Measurements from ENCODE around the gene CERS4. TPM values are rescaled to one million over a fixed set of nuclear protein-coding genes. Genes with fewer than 3 reads are reported as not detected.

Gene CERS4
- total RNA-seq, 1 donor from 2014 or later = 17.7 TPM

DNA sequence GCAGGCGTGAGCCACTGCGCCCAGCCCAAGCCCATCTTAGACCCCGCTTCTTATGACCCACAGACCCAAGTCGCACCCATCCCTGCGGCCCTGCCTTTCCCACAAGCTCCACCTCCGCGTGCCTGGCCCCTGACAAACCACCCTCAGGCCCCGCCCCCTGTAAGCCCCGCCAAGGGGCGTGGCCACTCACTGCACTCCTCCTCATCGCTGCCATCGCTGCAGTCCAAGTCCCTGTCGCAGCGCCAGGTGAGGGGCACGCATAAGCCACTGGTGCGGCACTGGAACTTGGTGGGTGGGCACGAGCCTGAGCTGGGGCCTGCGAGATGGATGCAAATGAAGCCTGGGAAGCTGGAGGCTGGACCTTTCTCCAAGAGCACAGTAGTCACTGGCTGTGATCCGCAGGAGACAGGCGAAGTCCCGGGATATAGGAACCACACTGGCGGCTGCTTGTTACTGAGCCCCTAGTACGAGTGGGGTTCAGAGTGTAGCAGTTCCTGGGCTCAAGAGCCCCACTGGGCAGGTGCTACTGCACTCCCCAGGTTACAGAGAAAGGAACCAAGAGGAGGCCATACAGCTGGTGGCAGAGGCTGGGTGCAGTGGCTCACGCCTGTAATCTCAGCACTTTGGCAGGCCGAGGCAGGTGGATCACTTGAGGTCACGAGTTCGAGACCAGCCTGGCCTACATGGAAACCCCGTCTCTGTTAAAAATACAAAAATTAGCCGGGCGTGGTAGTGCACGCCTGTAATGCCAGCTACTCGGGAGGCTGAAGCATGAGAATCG, 95.9 kb downstream of the CERS4 start:
- no peaks in the 10 kb centered on the region for H3K9me3 ChIP-seq (ENCODE audit: control insufficient read depth in 3 of 3, low read length in 3 of 3)
- no peak overlapping the region for H3K4me3 ChIP-seq (ENCODE audit: low read length in 3 of 3)
- no peaks in the 10 kb centered on the region for H3K27me3 ChIP-seq (ENCODE audit: control insufficient read depth in 3 of 3, insufficient read depth in 3 of 3, low read length in 3 of 3)
- peaks cover 19 to 29% (median 27%) of the 10 kb centered on the region in 3 donors for H3K4me1 ChIP-seq (ENCODE audit: control insufficient read depth in 3 of 3, insufficient read depth in 3 of 3, low read length in 3 of 3)
- H3K9ac ChIP-seq (ENCODE audit: low read depth in 1 of 3, low read length in 3 of 3) = no peak overlapping the region
- no peak overlapping the region for H3K27ac ChIP-seq (ENCODE audit: low read depth, low read length)
- peaks cover 11 to 15% (median 14%) of the 10 kb centered on the region in 3 donors for H3K36me3 ChIP-seq (ENCODE audit: control insufficient read depth in 3 of 3, insufficient read depth in 3 of 3, low read length in 3 of 3)

DNA sequence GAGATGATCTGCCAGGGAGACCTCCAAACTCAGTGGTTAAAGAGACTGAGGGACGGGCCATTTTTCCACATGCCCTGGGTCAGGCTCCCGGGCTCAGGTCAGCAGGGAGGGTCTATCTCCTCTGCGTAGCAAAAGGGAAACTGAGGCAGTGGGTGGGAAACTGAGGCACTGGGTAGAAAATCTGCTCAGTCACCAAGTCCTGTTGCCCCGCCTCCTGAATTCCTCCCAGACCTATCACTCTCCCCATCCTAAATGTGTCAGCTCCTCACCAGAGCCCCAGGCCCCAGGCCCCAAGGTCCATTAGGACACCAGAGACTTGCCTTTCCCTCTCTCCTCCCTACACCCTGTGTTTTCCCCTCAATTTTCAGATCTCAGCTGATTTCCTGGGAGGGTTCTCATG, 96.6 kb downstream of the CERS4 start:
- no peaks in the 10 kb centered on the region for H3K9me3 ChIP-seq (ENCODE audit: control insufficient read depth in 3 of 3, low read length in 3 of 3)
- peaks cover 19 to 29% (median 27%) of the 10 kb centered on the region in 3 donors for H3K4me1 ChIP-seq (ENCODE audit: control insufficient read depth in 3 of 3, insufficient read depth in 3 of 3, low read length in 3 of 3)
- H3K4me3 ChIP-seq (ENCODE audit: low read length in 3 of 3) = no peak overlapping the region
- no peaks in the 10 kb centered on the region for H3K27me3 ChIP-seq (ENCODE audit: control insufficient read depth in 3 of 3, insufficient read depth in 3 of 3, low read length in 3 of 3)
- no peak overlapping the region for H3K27ac ChIP-seq (ENCODE audit: low read depth, low read length)
- H3K9ac ChIP-seq (ENCODE audit: low read depth in 1 of 3, low read length in 3 of 3) = no peak overlapping the region
- peaks cover 15 to 20% (median 16%) of the 10 kb centered on the region in 3 donors for H3K36me3 ChIP-seq (ENCODE audit: control insufficient read depth in 3 of 3, insufficient read depth in 3 of 3, low read length in 3 of 3)

DNA sequence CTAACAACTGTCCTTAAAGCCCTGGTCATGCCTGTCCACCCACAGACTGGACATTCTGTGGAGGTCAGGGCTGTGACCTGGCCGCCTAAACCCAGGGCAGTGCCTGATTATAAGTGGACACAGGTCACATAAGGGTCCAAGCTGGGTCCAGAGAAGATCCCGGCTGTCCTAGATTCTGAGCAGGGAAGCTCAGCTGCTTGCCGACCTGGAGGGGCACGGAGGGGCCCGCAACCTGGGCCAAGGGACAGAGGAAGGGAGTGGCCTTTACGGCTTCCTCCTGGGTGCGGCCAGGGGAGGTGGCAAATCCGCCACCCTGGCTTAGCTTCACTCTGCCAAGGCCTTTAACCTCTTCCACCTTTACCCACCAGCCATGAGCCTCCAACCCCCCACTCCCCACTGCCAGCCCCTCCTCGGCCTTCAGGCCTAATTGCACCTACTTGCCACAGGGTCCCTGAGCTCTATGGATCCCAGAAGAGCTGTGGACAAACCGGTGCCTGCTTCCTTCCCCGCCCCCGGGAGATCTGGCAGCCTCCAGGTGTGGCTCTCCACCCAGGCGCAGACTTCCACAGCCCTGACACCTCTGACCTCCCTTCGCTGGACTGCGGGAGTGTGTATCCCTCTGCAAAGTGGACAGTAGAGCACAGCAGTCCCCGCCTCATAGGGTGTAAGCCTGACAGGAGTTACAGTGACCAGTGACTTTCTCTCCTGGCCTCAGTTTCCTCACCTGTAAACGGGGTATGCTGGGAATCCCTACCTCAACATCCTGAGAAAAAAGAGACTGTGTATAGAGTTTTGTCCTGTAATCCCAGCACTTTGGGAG, 97.3 kb downstream of the CERS4 start:
- H3K27me3 ChIP-seq (ENCODE audit: control insufficient read depth in 3 of 3, insufficient read depth in 3 of 3, low read length in 3 of 3) = no peaks in the 10 kb centered on the region
- H3K36me3 ChIP-seq (ENCODE audit: control insufficient read depth in 3 of 3, insufficient read depth in 3 of 3, low read length in 3 of 3) = peaks cover 19 to 25% (median 20%) of the 10 kb centered on the region in 3 donors
- peak overlapping the region in 1 of 3 donors; percentile 35 for H3K4me3 ChIP-seq (ENCODE audit: low read length in 3 of 3)
- H3K4me1 ChIP-seq (ENCODE audit: control insufficient read depth in 3 of 3, insufficient read depth in 3 of 3, low read length in 3 of 3) = peaks cover 20 to 30% (median 27%) of the 10 kb centered on the region in 3 donors
- H3K9ac ChIP-seq (ENCODE audit: low read depth in 1 of 3, low read length in 3 of 3) = peak overlapping the region in 1 of 3 donors; percentile 33
- no peaks in the 10 kb centered on the region for H3K9me3 ChIP-seq (ENCODE audit: control insufficient read depth in 3 of 3, low read length in 3 of 3)
- H3K27ac ChIP-seq (ENCODE audit: low read depth, low read length) = no peak overlapping the region

- Histone ChIP-seq H3K4me1 (ENCODE audit: control insufficient read depth in 3 of 3, insufficient read depth in 3 of 3, low read length in 3 of 3) (peaks cover 23 to 39% (median 29%) of the 10 kb centered on the region in 3 donors), H3K27me3 (ENCODE audit: control insufficient read depth in 3 of 3, insufficient read depth in 3 of 3, low read length in 3 of 3) (no peaks in the 10 kb centered on the region), H3K9me3 (ENCODE audit: control insufficient read depth in 3 of 3, low read length in 3 of 3) (no peaks in the 10 kb centered on the region), H3K4me3 (ENCODE audit: low read length in 3 of 3) (peak overlapping the region; percentile 86 to 96 (median 92)), H3K9ac (ENCODE audit: low read depth in 1 of 3, low read length in 3 of 3) (peak overlapping the region; percentile 48 to 86 (median 63)), H3K36me3 (ENCODE audit: control insufficient read depth in 3 of 3, insufficient read depth in 3 of 3, low read length in 3 of 3) (peaks cover 19 to 26% (median 25%) of the 10 kb centered on the region in 3 donors), H3K27ac (ENCODE audit: low read depth, low read length) (peak overlapping the region; percentile 32)
Measured at GRCh38 chr19:8307400-8307964, 98.3 kb downstream of the CERS4 start.

- peaks cover 20 to 32% (median 25%) of the 10 kb centered on the region in 3 donors for H3K36me3 ChIP-seq (ENCODE audit: control insufficient read depth in 3 of 3, insufficient read depth in 3 of 3, low read length in 3 of 3)
- peak within 1 kb of the TSS; percentile 32 for H3K27ac ChIP-seq (ENCODE audit: low read depth, low read length)
- H3K9me3 ChIP-seq (ENCODE audit: control insufficient read depth in 3 of 3, low read length in 3 of 3) = no peaks in the 10 kb centered on the region
- no peaks in the 10 kb centered on the region for H3K27me3 ChIP-seq (ENCODE audit: control insufficient read depth in 3 of 3, insufficient read depth in 3 of 3, low read length in 3 of 3)
- H3K9ac ChIP-seq (ENCODE audit: low read depth in 1 of 3, low read length in 3 of 3) = peak within 1 kb of the TSS; percentile 48 to 86 (median 63)
- peaks cover 20 to 39% (median 29%) of the 10 kb centered on the region in 3 donors for H3K4me1 ChIP-seq (ENCODE audit: control insufficient read depth in 3 of 3, insufficient read depth in 3 of 3, low read length in 3 of 3)
- peak within 1 kb of the TSS; percentile 86 to 96 (median 92) for H3K4me3 ChIP-seq (ENCODE audit: low read length in 3 of 3)
Measured at GRCh38 chr19:8307965-8308866, 99.0 kb downstream of the CERS4 start, which contains the start of gene CD320. TSS of gene CD320 (minus strand) at chr19:8308358. CDS start at chr19:8308290, 68 bp downstream.

DNA sequence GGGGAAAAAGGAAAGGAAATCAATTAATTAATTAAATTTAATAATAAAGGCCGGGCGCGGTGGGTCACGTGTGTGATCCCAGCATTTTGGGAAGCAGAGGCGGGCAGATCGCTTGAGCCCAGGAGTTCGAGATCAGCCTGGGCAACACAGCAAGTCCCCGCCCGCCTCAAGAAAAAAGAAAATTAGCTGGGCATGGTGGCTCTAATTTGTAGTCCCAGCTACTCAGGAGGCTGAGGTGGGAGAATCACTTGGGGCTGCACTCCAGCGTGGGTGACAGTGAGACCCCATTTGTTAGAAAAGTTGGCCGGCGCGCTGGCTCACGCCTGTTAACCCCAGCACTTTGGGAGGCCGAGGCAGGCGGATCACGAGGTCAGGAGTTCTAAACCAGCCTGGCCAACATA, 99.7 kb downstream of the CERS4 start:
- Histone ChIP-seq H3K9me3 (ENCODE audit: control insufficient read depth in 3 of 3, low read length in 3 of 3) (no peaks in the 10 kb centered on the region), H3K9ac (ENCODE audit: low read depth in 1 of 3, low read length in 3 of 3) (peak overlapping the region in 2 of 3 donors; percentile 47 to 63), H3K4me1 (ENCODE audit: control insufficient read depth in 3 of 3, insufficient read depth in 3 of 3, low read length in 3 of 3) (peaks cover 20 to 39% (median 29%) of the 10 kb centered on the region in 3 donors), H3K27me3 (ENCODE audit: control insufficient read depth in 3 of 3, insufficient read depth in 3 of 3, low read length in 3 of 3) (no peaks in the 10 kb centered on the region), H3K4me3 (ENCODE audit: low read length in 3 of 3) (peak overlapping the region; percentile 86 to 96 (median 92)), H3K27ac (ENCODE audit: low read depth, low read length) (no peak overlapping the region), H3K36me3 (ENCODE audit: control insufficient read depth in 3 of 3, insufficient read depth in 3 of 3, low read length in 3 of 3) (peaks cover 21 to 36% (median 23%) of the 10 kb centered on the region in 3 donors)

GRCh38 chr19:8310342-8311055, 101.3 kb downstream of the CERS4 start:
- peaks cover 20 to 39% (median 29%) of the 10 kb centered on the region in 3 donors for H3K4me1 ChIP-seq (ENCODE audit: control insufficient read depth in 3 of 3, insufficient read depth in 3 of 3, low read length in 3 of 3)

DNA sequence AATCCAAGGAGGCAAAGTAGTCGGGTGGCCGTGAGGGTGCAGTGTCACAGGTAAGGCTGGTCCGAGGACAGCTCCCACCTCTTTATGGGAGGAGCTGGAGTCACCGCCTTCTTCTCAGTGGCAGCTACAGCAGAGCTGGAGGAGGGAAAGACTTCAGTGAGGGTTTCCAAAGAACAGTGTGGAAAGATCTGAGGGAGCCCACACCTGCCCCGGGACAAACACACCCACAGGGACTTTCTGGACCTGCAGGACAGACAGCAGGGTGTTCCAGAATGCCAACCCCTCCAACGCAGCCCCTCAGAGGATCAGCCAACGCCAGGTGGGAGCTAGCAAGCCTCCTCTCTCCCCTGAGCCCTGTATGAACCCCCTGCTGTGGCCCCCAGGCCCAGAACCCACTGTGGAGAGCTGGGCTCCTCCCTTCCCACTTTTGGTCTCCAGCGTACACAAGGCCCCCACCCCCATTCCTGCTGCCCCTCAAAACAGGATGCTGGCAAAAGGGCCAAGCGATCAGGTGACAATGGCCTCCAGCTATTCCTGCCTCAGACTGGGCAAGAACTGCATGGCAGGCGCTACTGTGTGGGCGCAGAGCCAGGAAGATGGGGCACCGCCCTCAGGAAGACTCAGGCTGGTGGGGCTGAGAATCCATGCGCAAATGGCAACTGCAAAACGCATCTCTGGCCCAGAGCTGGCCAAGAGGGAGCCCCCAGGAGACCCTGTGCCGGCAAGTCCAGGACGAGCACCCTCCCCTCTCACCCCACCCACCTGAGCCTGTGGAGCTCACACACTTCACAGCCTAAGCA, 102.5 kb downstream of the CERS4 start:
- H3K27ac ChIP-seq (ENCODE audit: low read depth, low read length) = no peak overlapping the region
- H3K4me3 ChIP-seq (ENCODE audit: low read length in 3 of 3) = no peak overlapping the region
- peaks cover 39 to 50% (median 40%) of the 10 kb centered on the region in 3 donors for H3K36me3 ChIP-seq (ENCODE audit: control insufficient read depth in 3 of 3, insufficient read depth in 3 of 3, low read length in 3 of 3)
- H3K27me3 ChIP-seq (ENCODE audit: control insufficient read depth in 3 of 3, insufficient read depth in 3 of 3, low read length in 3 of 3) = no peaks in the 10 kb centered on the region
- H3K9me3 ChIP-seq (ENCODE audit: control insufficient read depth in 3 of 3, low read length in 3 of 3) = no peaks in the 10 kb centered on the region
- peak overlapping the region in 1 of 3 donors; percentile 60 for H3K9ac ChIP-seq (ENCODE audit: low read depth in 1 of 3, low read length in 3 of 3)
- H3K4me1 ChIP-seq (ENCODE audit: control insufficient read depth in 3 of 3, insufficient read depth in 3 of 3, low read length in 3 of 3) = peaks cover 20 to 35% (median 28%) of the 10 kb centered on the region in 3 donors

More at GRCh38 chr19:8310342-8311055, 101.3 kb downstream of the CERS4 start:
- H3K27ac ChIP-seq (ENCODE audit: low read depth, low read length) = no peak overlapping the region
- H3K9me3 ChIP-seq (ENCODE audit: control insufficient read depth in 3 of 3, low read length in 3 of 3) = no peaks in the 10 kb centered on the region
- H3K9ac ChIP-seq (ENCODE audit: low read depth in 1 of 3, low read length in 3 of 3) = no peak overlapping the region
- H3K36me3 ChIP-seq (ENCODE audit: control insufficient read depth in 3 of 3, insufficient read depth in 3 of 3, low read length in 3 of 3) = peaks cover 31 to 44% (median 33%) of the 10 kb centered on the region in 3 donors
- no peaks in the 10 kb centered on the region for H3K27me3 ChIP-seq (ENCODE audit: control insufficient read depth in 3 of 3, insufficient read depth in 3 of 3, low read length in 3 of 3)
- no peak overlapping the region for H3K4me3 ChIP-seq (ENCODE audit: low read length in 3 of 3)

All from skeletal muscle tissue (tissue), 4 donors.